HG03469 (cell line): ENCODE data around the gene RBM20.
A peak's percentile ranks its signal among the peaks of the same experiment; 100 is the strongest.

Experiments used
- ATAC-seq: cut with Tn5 transposase; IDR thresholded peaks from one replicate; pipeline ENCODE4 v1.9.1; 2021; ENCODE audit warnings: mild to moderate bottlenecking, moderate library complexity, moderate number of reproducible peaks; ENCODE audit not compliant: unreplicated experiment

RBM20 gene

GRCh38 chr10:110863361-110863760, 219.2 kb downstream of the RBM20 start:
- ATAC-seq, result no peak

- ATAC-seq, result no peak
These were observed 219.8 kb downstream of the RBM20 start for GRCh38 chr10:110863956-110864355.

- ATAC-seq, result peak; percentile 40
These were observed 220.6 kb downstream of the RBM20 start for GRCh38 chr10:110864662-110865140.

GRCh38 chr10:110865186-110865808, 221.2 kb downstream of the RBM20 start:
- no peak for ATAC-seq

- no peak for ATAC-seq
These were observed 221.8 kb downstream of the RBM20 start for GRCh38 chr10:110865809-110866482.

GRCh38 chr10:110867011-110867806, 223.1 kb downstream of the RBM20 start:
- ATAC-seq, result peak; percentile 25

GRCh38 chr10:110867807-110868465, 223.8 kb downstream of the RBM20 start:
- no peak for ATAC-seq

GRCh38 chr10:110868981-110869380, 224.8 kb downstream of the RBM20 start:
- no peak for ATAC-seq

- no peak for ATAC-seq
These were observed 226.7 kb downstream of the RBM20 start for GRCh38 chr10:110870823-110871297.

- peak; percentile 51 for ATAC-seq
These were observed 227.4 kb downstream of the RBM20 start, which contains the start of gene PDCD4 for GRCh38 chr10:110871298-110872084. TSS of gene PDCD4 (plus strand) at chr10:110871928. CDS start at chr10:110876028, 4,100 bp downstream.

GRCh38 chr10:110872145-110872983, 228.2 kb downstream of the RBM20 start:
- no peak for ATAC-seq

- no peak for ATAC-seq
These were observed 229.1 kb downstream of the RBM20 start for GRCh38 chr10:110872984-110873923.

GRCh38 chr10:110873951-110874350, 229.8 kb downstream of the RBM20 start:
- no peak for ATAC-seq

GRCh38 chr10:110876000-110876399, 231.9 kb downstream of the RBM20 start:
- ATAC-seq, result no peak

- no peak for ATAC-seq
These were observed 232.7 kb downstream of the RBM20 start for GRCh38 chr10:110876788-110877187.

- ATAC-seq, result no peak
These were observed 235.9 kb downstream of the RBM20 start for GRCh38 chr10:110880012-110880411.

GRCh38 chr10:110881247-110881646, 237.1 kb downstream of the RBM20 start:
- no peak for ATAC-seq

- no peak for ATAC-seq
These were observed 237.8 kb downstream of the RBM20 start for GRCh38 chr10:110881905-110882304.
